Liver (tissue), 9 donors: ENCODE data around the gene MGAT4C. TPM values are rescaled to one million over a fixed set of nuclear protein-coding genes. Genes with fewer than 3 reads are reported as not detected.

Source experiments
- DNase-seq: peaks from one replicate; pipeline ENCODE4 v3.0.0-alpha.2; 2017; ENCODE audit warnings: low spot score
- H3K27ac ChIP-seq, 2 donors: one replicate each; pipeline ENCODE4 v1.7.0; 2013; ENCODE audit warnings: inconsistent platforms in 2 of 2, low read length in 2 of 2, control low read depth in 1 of 2, low read depth in 1 of 2, mild to moderate bottlenecking in 1 of 2
- H3K27me3 ChIP-seq, 4 donors: one replicate each; pipeline versions ENCODE4 v1.6.1 to v1.7.0; 2013; ENCODE audit warnings: low read length in 3 of 4, inconsistent platforms in 1 of 4, mild to moderate bottlenecking in 1 of 4, moderate library complexity in 1 of 4; ENCODE audit not compliant: control insufficient read depth in 4 of 4, insufficient read depth in 4 of 4
- H3K36me3 ChIP-seq, 4 donors: one replicate each; pipeline versions ENCODE4 v1.6.1 to v1.7.0; 2013; ENCODE audit warnings: low read length in 3 of 4, mild to moderate bottlenecking in 3 of 4, low read depth in 1 of 4, moderate library complexity in 1 of 4; ENCODE audit not compliant: control insufficient read depth in 4 of 4, insufficient read depth in 3 of 4
- H3K4me1 ChIP-seq, 4 donors: one replicate each; pipeline versions ENCODE4 v1.6.1 to v1.7.0; 2013; ENCODE audit warnings: low read length in 3 of 4, mild to moderate bottlenecking in 3 of 4, moderate library complexity in 1 of 4; ENCODE audit not compliant: control insufficient read depth in 4 of 4, insufficient read depth in 4 of 4
- H3K4me3 ChIP-seq, 3 donors: one replicate each; pipeline versions ENCODE4 v1.6.1 to v1.7.0; 2013; ENCODE audit warnings: low read length in 3 of 3, control low read depth in 1 of 3, low read depth in 1 of 3, mild to moderate bottlenecking in 1 of 3
- H3K9ac ChIP-seq, 2 donors: one replicate each; pipeline ENCODE4 v1.7.0; 2013; ENCODE audit warnings: low read length in 2 of 2, mild to moderate bottlenecking in 2 of 2, moderate library complexity in 2 of 2, control low read depth in 1 of 2, low read depth in 1 of 2
- H3K9me3 ChIP-seq, 4 donors: one replicate each; pipeline versions ENCODE4 v1.6.1 to v1.7.0; 2013; ENCODE audit warnings: low read length in 3 of 4; ENCODE audit not compliant: control insufficient read depth in 4 of 4
- ATF3 ChIP-seq: IDR thresholded peaks from 2 replicates; pipeline ENCODE4 v1.6.1; 2016; ENCODE audit warnings: antibody characterized with exemption
- CTCF ChIP-seq: fragments of 150-350 bp; IDR thresholded peaks from 2 replicates; pipeline ENCODE4 v1.5.1; 2017; ENCODE audit warnings: improper control_type of control experiment, low read depth, low read length; ENCODE audit not compliant: missing input control
- EGR1 ChIP-seq, 2 donors: IDR thresholded peaks; 2 replicates each; pipeline ENCODE4 v1.6.1; 2016 to 2018; ENCODE audit warnings: antibody characterized with exemption in 2 of 2, low read depth in 2 of 2
- FOXA1 ChIP-seq: IDR thresholded peaks from 2 replicates; pipeline ENCODE4 v1.6.1; 2016; ENCODE audit warnings: antibody characterized with exemption
- FOXA2 ChIP-seq: IDR thresholded peaks from 2 replicates; pipeline ENCODE4 v1.6.1; 2016; ENCODE audit warnings: antibody characterized with exemption
- GABPA ChIP-seq, 2 donors: IDR thresholded peaks in 1 of 2; conservative IDR thresholded peaks in 1 of 2; 2 replicates each; pipeline ENCODE4 v1.6.1; 2016; ENCODE audit warnings: antibody characterized with exemption in 2 of 2, mild to moderate bottlenecking in 1 of 2, moderate library complexity in 1 of 2
- HNF4A ChIP-seq, 2 donors: conservative IDR thresholded peaks; 2 replicates each; pipeline ENCODE4 v1.6.1; 2016; ENCODE audit warnings: antibody characterized with exemption in 2 of 2, mild to moderate bottlenecking in 2 of 2
- HNF4G ChIP-seq: IDR thresholded peaks from 2 replicates; pipeline ENCODE4 v1.6.1; 2016; ENCODE audit warnings: antibody characterized with exemption
- JUND ChIP-seq, 2 donors: IDR thresholded peaks; 2 replicates each; pipeline ENCODE4 v1.6.1; 2016; ENCODE audit warnings: antibody characterized with exemption in 2 of 2
- MAX ChIP-seq: IDR thresholded peaks from 2 replicates; pipeline ENCODE4 v1.6.1; 2016; ENCODE audit warnings: antibody characterized with exemption
- NR2F2 ChIP-seq: IDR thresholded peaks from 2 replicates; pipeline ENCODE4 v1.6.1; 2016; ENCODE audit warnings: antibody characterized with exemption
- RAD21 ChIP-seq, 2 donors: IDR thresholded peaks; 2 replicates each; pipeline ENCODE4 v1.6.1; 2016; ENCODE audit warnings: antibody characterized with exemption in 2 of 2, mild to moderate bottlenecking in 2 of 2
- REST ChIP-seq: IDR thresholded peaks from 2 replicates; pipeline ENCODE4 v1.6.1; 2016; ENCODE audit warnings: antibody characterized with exemption, mild to moderate bottlenecking
- RXRA ChIP-seq, 2 donors: IDR thresholded peaks; 2 replicates each; pipeline ENCODE4 v1.6.1; 2017 to 2018; ENCODE audit warnings: antibody characterized with exemption in 2 of 2, mild to moderate bottlenecking in 1 of 2
- SP1 ChIP-seq: IDR thresholded peaks from 2 replicates; pipeline ENCODE4 v1.6.1; 2018; ENCODE audit warnings: antibody characterized with exemption, mild to moderate bottlenecking
- TAF1 ChIP-seq: conservative IDR thresholded peaks from 2 replicates; pipeline ENCODE4 v1.6.1; 2016; ENCODE audit warnings: antibody characterized with exemption, mild to moderate bottlenecking
- YY1 ChIP-seq: IDR thresholded peaks from 2 replicates; pipeline ENCODE4 v1.6.1; 2016; ENCODE audit warnings: antibody characterized with exemption, mild to moderate bottlenecking
- ZBTB33 ChIP-seq: IDR thresholded peaks from 2 replicates; pipeline ENCODE4 v1.6.1; 2016; ENCODE audit warnings: antibody characterized with exemption
- WGBS: extraction: QIAGEN DNeasy Blood & Tissue Kit; methylation state at CpG from one replicate; pipeline ENCODE4 v1.1.7; 2013; 5-methylcytosine and 5-hydroxymethylcytosine counted together
- polyA plus RNA-seq, 2 donors: library from polyadenylated mRNA; stranded (reverse) in 1 of 2; unstranded in 1 of 2; fragments of 200-250 nt in 1 of 2; fragments of >200 nt in 1 of 2; fragmentation: Nextera tagmentation in 1 of 2; extraction: Ambion mirVana in 1 of 2; gene quantifications; one replicate each; pipeline versions ENCODE4 v1.2.1 to v1.2.3, GENCODE V29; 2013 to 2015
- total RNA-seq, 2 donors: library from RNA; depleted of rRNA; stranded (reverse); fragments of >200 nt; gene quantifications; one replicate each; pipeline ENCODE4 v1.2.3, GENCODE V29; 2014
- donor health status: healthy.
- donor health status: healthy.
- donor health status: healthy.
- donor health status: healthy.
- donor health status: healthy.

The MGAT4C gene
- total and polyA plus RNA-seq, 4 donors: 0.02 to 0.65 (median 0.09) TPM

GRCh38 chr12:86158956-86159355 is 97.2 kb downstream of the MGAT4C start:
- TF ChIP-seq HNF4G: no peak
- TF ChIP-seq CTCF: no peak
- TF ChIP-seq RXRA (IDR thresholded peaks at IDR 0.05): no peak
- TF ChIP-seq YY1: no peak
- TF ChIP-seq GABPA (IDR thresholded peaks at IDR 0.05 in 1 of 2, conservative IDR thresholded peaks at IDR 0.05 in 1 of 2): no peak
- no peak for TF ChIP-seq HNF4A (conservative IDR thresholded peaks at IDR 0.05)
- no peak for TF ChIP-seq ZBTB33
- no peak for TF ChIP-seq FOXA1
- TF ChIP-seq EGR1 (IDR thresholded peaks at IDR 0.05; ENCODE audit: low read depth in 2 of 2): no peak
- no peak for TF ChIP-seq TAF1
- TF ChIP-seq FOXA2: no peak
- TF ChIP-seq REST: no peak
- no peak for TF ChIP-seq ATF3
- TF ChIP-seq SP1: no peak
- H3K36me3 ChIP-seq: no peaks in the 10 kb centered on the region
- H3K27ac ChIP-seq: no peak overlapping the region
- 76% methylated on average over 4 of the region's 4 CpGs for WGBS
- no peak overlapping the region for H3K4me3 ChIP-seq
- no peak for DNase-seq
- no peak overlapping the region for H3K9ac ChIP-seq
- H3K4me1 ChIP-seq: no peaks in the 10 kb centered on the region
- H3K9me3 ChIP-seq: no peaks in the 10 kb centered on the region
- no peaks in the 10 kb centered on the region for H3K27me3 ChIP-seq

GRCh38 chr12:86154620-86155019 is 101.6 kb downstream of the MGAT4C start:
- no peak for TF ChIP-seq RAD21 (IDR thresholded peaks at IDR 0.05)
- TF ChIP-seq HNF4A (conservative IDR thresholded peaks at IDR 0.05): no peak
- TF ChIP-seq MAX: no peak
- no peak for TF ChIP-seq YY1
- TF ChIP-seq FOXA1: no peak
- no peak for TF ChIP-seq JUND (IDR thresholded peaks at IDR 0.05)
- no peak for TF ChIP-seq REST
- TF ChIP-seq TAF1: no peak
- no peak for TF ChIP-seq RXRA (IDR thresholded peaks at IDR 0.05)
- TF ChIP-seq HNF4G: no peak
- no peak for TF ChIP-seq EGR1 (IDR thresholded peaks at IDR 0.05; ENCODE audit: low read depth in 2 of 2)
- no peak for TF ChIP-seq FOXA2
- TF ChIP-seq NR2F2: no peak
- WGBS: 62% methylated on average over 6 of the region's 6 CpGs
- no peaks in the 10 kb centered on the region for H3K36me3 ChIP-seq
- no peak overlapping the region for H3K27ac ChIP-seq
- H3K4me1 ChIP-seq: no peaks in the 10 kb centered on the region
- no peaks in the 10 kb centered on the region for H3K9me3 ChIP-seq
- no peak for DNase-seq
- no peaks in the 10 kb centered on the region for H3K27me3 ChIP-seq
- no peak overlapping the region for H3K9ac ChIP-seq
- H3K4me3 ChIP-seq: no peak overlapping the region
